GM18511 (cell line): ENCODE data around the gene RHBDD1.
A peak's percentile ranks its signal among the peaks of the same experiment; 100 is the strongest.

Source experiments
- ATAC-seq: cut with Tn5 transposase; IDR thresholded peaks from one replicate; pipeline ENCODE4 v1.9.1; 2021; ENCODE audit warnings: mild to moderate bottlenecking, moderate library complexity; ENCODE audit not compliant: unreplicated experiment

The RHBDD1 gene

GRCh38 chr2:226835796-226836547, at the start of gene RHBDD1:
TSS of gene RHBDD1 (plus strand) at chr2:226836054. CDS start at chr2:226864694, 28,640 bp downstream.
- ATAC-seq, result peak; percentile 85

- no peak for ATAC-seq
These were observed 47.8 kb upstream of the RHBDD1 start for GRCh38 chr2:226788064-226788463.

GRCh38 chr2:226788881-226789490, 46.9 kb upstream of the RHBDD1 start:
- no peak for ATAC-seq

GRCh38 chr2:226790011-226790410, 45.8 kb upstream of the RHBDD1 start:
- ATAC-seq, result no peak

- no peak for ATAC-seq
These were observed 45.4 kb upstream of the RHBDD1 start for GRCh38 chr2:226790431-226790830.

GRCh38 chr2:226791056-226791486, 44.8 kb upstream of the RHBDD1 start:
- peak; percentile 71 for ATAC-seq

GRCh38 chr2:226791487-226792081, 44.3 kb upstream of the RHBDD1 start:
- peak; percentile 98 for ATAC-seq

GRCh38 chr2:226792155-226792881, 43.5 kb upstream of the RHBDD1 start:
- peak; percentile 1 for ATAC-seq

- no peak for ATAC-seq
These were observed 42.2 kb upstream of the RHBDD1 start for GRCh38 chr2:226793646-226794045.

GRCh38 chr2:226794196-226794661, 41.6 kb upstream of the RHBDD1 start:
- ATAC-seq, result no peak

GRCh38 chr2:226794751-226795171, 41.1 kb upstream of the RHBDD1 start:
- no peak for ATAC-seq

- ATAC-seq, result no peak
These were observed 40.4 kb upstream of the RHBDD1 start for GRCh38 chr2:226795281-226796011.

GRCh38 chr2:226796012-226796839, 39.6 kb upstream of the RHBDD1 start:
- no peak for ATAC-seq

GRCh38 chr2:226796840-226797288, 39.0 kb upstream of the RHBDD1 start:
- no peak for ATAC-seq

- no peak for ATAC-seq
These were observed 38.4 kb upstream of the RHBDD1 start for GRCh38 chr2:226797289-226797988.

GRCh38 chr2:226797989-226798421, 37.8 kb upstream of the RHBDD1 start:
- ATAC-seq, result no peak

- ATAC-seq, result peak; percentile 25
These were observed 37.2 kb upstream of the RHBDD1 start for GRCh38 chr2:226798422-226799210.
